ENCODE results near the gene NUBP2. TPM values are rescaled to one million over a fixed set of nuclear protein-coding genes. Genes with fewer than 3 reads are reported as not detected.

Gene NUBP2
- total RNA-seq, 1 donor from 2014 or later: 73.8 TPM

DNA sequence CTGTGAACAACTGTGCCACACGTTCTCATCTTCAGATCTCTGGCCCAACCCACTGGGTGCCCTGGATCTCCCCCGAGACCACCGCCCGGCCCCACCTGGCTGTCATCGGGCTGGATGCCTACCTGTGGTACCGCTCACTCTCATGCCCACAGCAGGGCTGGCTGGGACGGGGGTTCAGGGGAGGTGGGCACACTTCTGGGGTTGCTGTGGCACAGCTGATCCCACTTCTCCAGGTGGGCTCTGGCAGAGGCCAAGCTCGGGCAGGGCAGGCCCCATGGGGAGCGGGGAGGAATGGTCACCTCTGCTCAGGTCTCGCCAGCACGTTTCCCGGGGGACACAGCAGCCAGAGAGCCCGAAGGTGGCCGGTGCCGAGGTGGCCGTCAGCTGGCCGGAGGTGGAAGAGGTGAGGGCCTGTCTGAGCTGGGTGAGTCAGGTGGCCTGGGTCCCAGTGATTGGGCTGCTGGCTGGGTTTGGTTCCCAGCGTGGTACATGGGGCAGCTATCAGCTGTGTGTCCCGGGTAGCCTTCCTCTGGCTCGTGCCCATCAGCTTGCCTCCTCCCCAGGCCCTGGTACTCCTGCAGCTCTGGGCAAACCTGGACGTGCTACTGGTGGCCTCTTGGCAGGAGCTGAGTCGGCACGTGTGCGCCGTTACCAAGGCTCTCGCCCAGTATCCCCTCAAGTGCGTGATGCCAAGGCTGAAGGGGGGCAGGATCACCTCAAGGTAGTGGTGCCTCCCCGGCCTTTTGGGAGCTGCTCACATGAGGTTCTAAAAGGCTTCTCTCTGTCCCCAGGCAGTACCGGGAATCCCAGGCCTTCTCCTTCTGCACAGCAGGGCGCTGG lies 7.5 kb upstream of the NUBP2 start:
- Mint-ChIP-seq H3K4me1 (peaks cover 8% of the 10 kb centered on the region), H3K27ac (ENCODE audit: unreplicated experiment) (no peak overlapping the region), H3K36me3 (ENCODE audit: low read depth) (peaks cover 6% of the 10 kb centered on the region), H3K27me3 (ENCODE audit: low read depth) (peaks cover 4% of the 10 kb centered on the region), H3K4me3 (peak overlapping the region; percentile 51), H3K9me3 (no peaks in the 10 kb centered on the region)
- DNase-seq (ENCODE audit: low read depth, low spot score): no peak
- TF ChIP-seq CTCF (conservative IDR thresholded peaks at IDR 0.05): no peak

GRCh38 chr16:1775846-1776671 lies 6.7 kb upstream of the NUBP2 start:
- Mint-ChIP-seq H3K27me3 (ENCODE audit: low read depth) (peaks cover 3% of the 10 kb centered on the region), H3K36me3 (ENCODE audit: low read depth) (peaks cover 6% of the 10 kb centered on the region), H3K27ac (ENCODE audit: unreplicated experiment) (peak overlapping the region; percentile 57), H3K9me3 (no peaks in the 10 kb centered on the region), H3K4me1 (peaks cover 8% of the 10 kb centered on the region), H3K4me3 (peak overlapping the region; percentile 67)
- no peak for DNase-seq (ENCODE audit: low read depth, low spot score)
- no peak for TF ChIP-seq CTCF (conservative IDR thresholded peaks at IDR 0.05)

GRCh38 chr16:1776672-1776955 lies 6.1 kb upstream of the NUBP2 start:
- peak overlapping the region; percentile 67 for H3K4me3 Mint-ChIP-seq
- no peaks in the 10 kb centered on the region for H3K9me3 Mint-ChIP-seq
- H3K4me1 Mint-ChIP-seq: peaks cover 13% of the 10 kb centered on the region
- H3K27ac Mint-ChIP-seq (ENCODE audit: unreplicated experiment): peak overlapping the region; percentile 57
- no peak for TF ChIP-seq CTCF (conservative IDR thresholded peaks at IDR 0.05)
- H3K27me3 Mint-ChIP-seq (ENCODE audit: low read depth): peaks cover 3% of the 10 kb centered on the region
- H3K36me3 Mint-ChIP-seq (ENCODE audit: low read depth): peaks cover 6% of the 10 kb centered on the region
- DNase-seq (ENCODE audit: low read depth, low spot score): no peak

GRCh38 chr16:1776991-1777374 lies 5.8 kb upstream of the NUBP2 start:
- H3K36me3 Mint-ChIP-seq (ENCODE audit: low read depth): peaks cover 4% of the 10 kb centered on the region
- DNase-seq (ENCODE audit: low read depth, low spot score): no peak
- peak overlapping the region; percentile 67 for H3K4me3 Mint-ChIP-seq
- peaks cover 3% of the 10 kb centered on the region for H3K27me3 Mint-ChIP-seq (ENCODE audit: low read depth)
- no peak for TF ChIP-seq CTCF (conservative IDR thresholded peaks at IDR 0.05)
- peaks cover 13% of the 10 kb centered on the region for H3K4me1 Mint-ChIP-seq
- no peaks in the 10 kb centered on the region for H3K9me3 Mint-ChIP-seq
- no peak overlapping the region for H3K27ac Mint-ChIP-seq (ENCODE audit: unreplicated experiment)

DNA sequence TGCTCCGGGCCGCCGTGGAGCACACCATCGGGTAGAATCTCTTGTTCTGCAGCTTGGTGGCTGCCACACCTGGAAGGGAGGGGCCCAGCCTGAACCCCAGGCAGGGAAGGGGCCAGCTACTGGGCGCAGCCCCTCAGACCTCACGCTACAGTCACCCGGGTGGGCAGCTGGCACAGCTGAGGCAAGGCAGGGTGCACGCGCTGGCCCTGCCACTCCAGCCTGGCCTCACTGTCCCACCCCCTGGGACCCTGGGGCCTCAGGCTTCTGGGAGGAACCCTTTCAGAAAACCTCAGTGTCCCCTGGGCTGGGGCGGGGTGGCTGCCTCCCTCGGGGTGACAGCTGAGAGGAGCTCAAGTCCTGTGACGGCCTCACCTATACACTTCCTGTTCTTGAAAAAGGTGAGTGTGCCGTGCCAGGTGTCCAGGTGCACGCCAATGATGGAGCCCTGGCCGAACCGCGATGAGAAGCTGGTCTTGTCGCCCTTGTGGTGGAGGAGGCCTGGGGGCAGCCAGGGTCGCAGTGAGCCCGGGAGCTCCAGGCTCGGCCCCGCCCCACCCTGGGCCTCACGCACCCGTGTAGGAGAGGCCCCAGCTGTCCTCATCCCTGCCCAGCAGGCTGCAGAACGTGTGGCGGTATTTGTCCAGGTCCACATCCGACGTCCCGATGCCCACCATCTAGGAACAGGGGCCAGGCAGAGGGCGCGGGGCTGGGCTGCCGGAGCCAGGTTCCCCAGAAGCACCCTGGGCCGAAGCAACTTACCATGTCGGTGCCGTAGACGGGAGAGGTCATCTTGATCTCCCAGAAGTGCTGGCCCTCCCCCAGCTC lies 5.2 kb upstream of the NUBP2 start:
- H3K36me3 Mint-ChIP-seq (ENCODE audit: low read depth): peaks cover 2% of the 10 kb centered on the region
- DNase-seq (ENCODE audit: low read depth, low spot score): no peak
- H3K9me3 Mint-ChIP-seq: no peaks in the 10 kb centered on the region
- TF ChIP-seq CTCF (conservative IDR thresholded peaks at IDR 0.05): no peak
- H3K4me1 Mint-ChIP-seq: peaks cover 11% of the 10 kb centered on the region
- no peak overlapping the region for H3K27ac Mint-ChIP-seq (ENCODE audit: unreplicated experiment)
- H3K4me3 Mint-ChIP-seq: peak overlapping the region; percentile 67
- peaks cover 2% of the 10 kb centered on the region for H3K27me3 Mint-ChIP-seq (ENCODE audit: low read depth)

Measured in neural crest cell (in vitro differentiated cells).